ENCODE data around the gene TMEM234. TPM values are rescaled to one million over a fixed set of nuclear protein-coding genes. Genes with fewer than 3 reads are reported as not detected.

Gene TMEM234
- total RNA-seq, 6 donors from 2014 or later, result 14.9 to 62.9 (median 21.1) TPM

GRCh38 chr1:32228771-32229170 is 6.6 kb upstream of the TMEM234 start:
- no peak overlapping the region for H3K27ac ChIP-seq
- TF ChIP-seq POLR2AphosphoS5 (IDR thresholded peaks at IDR 0.05), result no peak
- TF ChIP-seq EP300 (IDR thresholded peaks at IDR 0.05), result no peak
- no peak for TF ChIP-seq POLR2A (IDR thresholded peaks at IDR 0.05)
- TF ChIP-seq CTCF (IDR thresholded peaks at IDR 0.05), result no peak
- no peaks in the 10 kb centered on the region for H3K27me3 ChIP-seq
- H3K4me3 ChIP-seq, result no peak overlapping the region
- peaks cover 25 to 99% (median 85%) of the 10 kb centered on the region in 4 donors for H3K36me3 ChIP-seq
- WGBS, 2 donors, result 72 to 84% methylated on average over 3 of the region's 3 CpGs
- H3K4me1 ChIP-seq, result peaks cover 1 to 5% (median 3%) of the 10 kb centered on the region in 4 donors
- H3K9me3 ChIP-seq, result no peaks in the 10 kb centered on the region
- no peak for DNase-seq
- no peak for ATAC-seq (ENCODE audit: low FRiP score in 2 of 2)

GRCh38 chr1:32224285-32224684 is 2.1 kb upstream of the TMEM234 start:
- ATAC-seq (ENCODE audit: low FRiP score in 2 of 2), result no peak
- H3K36me3 ChIP-seq, result peaks cover 18 to 62% (median 53%) of the 10 kb centered on the region in 4 donors
- no peak for DNase-seq
- H3K27ac ChIP-seq, result peak overlapping the region in 2 of 4 donors; percentile 91 to 94
- WGBS, 2 donors, result 92 to 94% methylated on average over 4 of the region's 4 CpGs
- no peaks in the 10 kb centered on the region for H3K27me3 ChIP-seq
- TF ChIP-seq EP300 (IDR thresholded peaks at IDR 0.05) (no peak), POLR2AphosphoS5 (IDR thresholded peaks at IDR 0.05) (no peak), CTCF (IDR thresholded peaks at IDR 0.05) (no peak), POLR2A (IDR thresholded peaks at IDR 0.05) (no peak)
- peaks cover 19 to 33% (median 29%) of the 10 kb centered on the region in 4 donors for H3K4me1 ChIP-seq
- no peaks in the 10 kb centered on the region for H3K9me3 ChIP-seq
- no peak overlapping the region for H3K4me3 ChIP-seq

- no peaks in the 10 kb centered on the region for H3K9me3 ChIP-seq
- peak overlapping the region in 1 of 4 donors; percentile 93 for H3K4me3 ChIP-seq
- peaks cover 19 to 33% (median 29%) of the 10 kb centered on the region in 4 donors for H3K4me1 ChIP-seq
- H3K27ac ChIP-seq, result peak overlapping the region; percentile 89 to 97 (median 92)
- peaks cover 13 to 60% (median 48%) of the 10 kb centered on the region in 4 donors for H3K36me3 ChIP-seq
- H3K27me3 ChIP-seq, result no peaks in the 10 kb centered on the region
- WGBS, 2 donors, result 73 to 91% methylated on average over 3 of the region's 3 CpGs
- TF ChIP-seq EP300 (IDR thresholded peaks at IDR 0.05) (no peak), POLR2AphosphoS5 (IDR thresholded peaks at IDR 0.05) (no peak), POLR2A (IDR thresholded peaks at IDR 0.05) (no peak), CTCF (IDR thresholded peaks at IDR 0.05) (no peak)
- DNase-seq (no peak), ATAC-seq (ENCODE audit: low FRiP score in 2 of 2) (no peak)
Observed at GRCh38 chr1:32223683-32224082, 1.5 kb upstream of the TMEM234 start.

GRCh38 chr1:32221581-32221979 is 573 bp downstream of the TMEM234 start:
- peak overlapping the region; percentile 83 to 93 (median 88) for H3K4me3 ChIP-seq
- DNase-seq (no peak), ATAC-seq (ENCODE audit: low FRiP score in 2 of 2) (no peak)
- H3K27me3 ChIP-seq, result no peaks in the 10 kb centered on the region
- no peaks in the 10 kb centered on the region for H3K9me3 ChIP-seq
- peak overlapping the region; percentile 89 to 97 (median 92) for H3K27ac ChIP-seq
- TF ChIP-seq POLR2AphosphoS5 (IDR thresholded peaks at IDR 0.05) (no peak), CTCF (IDR thresholded peaks at IDR 0.05) (no peak), POLR2A (IDR thresholded peaks at IDR 0.05) (no peak), EP300 (IDR thresholded peaks at IDR 0.05) (no peak)
- WGBS, 2 donors, result 9 to 15% methylated on average over 13 of the region's 13 CpGs
- H3K36me3 ChIP-seq, result peaks cover 13 to 51% (median 35%) of the 10 kb centered on the region in 4 donors
- peaks cover 19 to 33% (median 29%) of the 10 kb centered on the region in 4 donors for H3K4me1 ChIP-seq

Measured in upper lobe of left lung (tissue), 6 donors.